Common myeloid progenitor, CD34-positive (primary cell): ENCODE data around the gene PGBD2.
"Not testable (repeated sequence)": the region's sequence is repeated elsewhere in the genome, so short reads cannot be mapped to it uniquely, and the experiment has no call there.

Source experiments
- CTCF ChIA-PET: fragments of 350-600 bp; sonication (Branson Sonifier 250); formaldehyde crosslinking; loops from one replicate; lab custom pipeline; 2021; ENCODE audit warnings: antibody characterized with exemption; lab: Charles Lee
- POLR2A ChIA-PET: fragments of 350-600 bp; sonication (Branson Sonifier 250); formaldehyde crosslinking; loops from one replicate; lab custom pipeline; 2021; ENCODE audit warnings: antibody characterized with exemption; lab: Charles Lee
- DNase-seq, 3 donors: peaks; one replicate each; pipeline versions ENCODE4 v3.0.0 to v3.0.0-alpha.2; 2013
- H3K27ac ChIP-seq, 2 experiments: 1 replicate in 1 of 2; 2 replicates in 1 of 2; pipeline ENCODE4 v1.7.0; 2013; ENCODE audit warnings: inconsistent platforms in 2 of 2, low read length in 2 of 2, mild to moderate bottlenecking in 2 of 2, low read depth in 1 of 2, moderate library complexity in 1 of 2; ENCODE audit not compliant: severe bottlenecking in 2 of 2, insufficient read depth in 1 of 2, poor library complexity in 1 of 2
- H3K27me3 ChIP-seq, 5 experiments: replicated peaks in 2 of 5; 1 replicate in 3 of 5; 2 replicates in 2 of 5; pipeline versions ENCODE4 v1.6.1 to v1.7.0; 2013; ENCODE audit warnings: low read length in 4 of 5, mild to moderate bottlenecking in 2 of 5, moderate library complexity in 2 of 5, inconsistent platforms in 1 of 5; ENCODE audit not compliant: insufficient read depth in 5 of 5, control insufficient read depth in 4 of 5
- H3K36me3 ChIP-seq, 4 experiments: 1 replicate in 2 of 4; 2 replicates in 2 of 4; pipeline versions ENCODE4 v1.6.1 to v1.7.0; 2013; ENCODE audit warnings: low read length in 3 of 4, control low read depth in 1 of 4, mild to moderate bottlenecking in 1 of 4; ENCODE audit not compliant: control insufficient read depth in 4 of 4, insufficient read depth in 4 of 4
- H3K4me1 ChIP-seq, 4 experiments: 1 replicate in 3 of 4; 2 replicates in 1 of 4; pipeline versions ENCODE4 v1.6.1 to v1.7.1; 2013; ENCODE audit warnings: low read length in 3 of 4, mild to moderate bottlenecking in 3 of 4, control low read depth in 1 of 4, inconsistent platforms in 1 of 4, moderate library complexity in 1 of 4; ENCODE audit not compliant: control insufficient read depth in 4 of 4, insufficient read depth in 4 of 4; ENCODE audit errors: control extremely low read depth in 1 of 4
- H3K4me3 ChIP-seq, 7 experiments: 1 replicate in 4 of 7; 2 replicates in 3 of 7; pipeline versions ENCODE4 v1.5.1 to v1.7.0; 2013; ENCODE audit warnings: mild to moderate bottlenecking in 7 of 7, low read length in 6 of 7, moderate library complexity in 6 of 7, inconsistent platforms in 2 of 7, low read depth in 2 of 7, control low read depth in 1 of 7; ENCODE audit not compliant: insufficient read depth in 4 of 7, control insufficient read depth in 1 of 7; ENCODE audit errors: extremely low read depth in 1 of 7
- H3K9me3 ChIP-seq, 5 experiments: 1 replicate in 4 of 5; 2 replicates in 1 of 5; pipeline versions ENCODE4 v1.6.1 to v1.7.1; 2013; ENCODE audit warnings: low read length in 4 of 5, mild to moderate bottlenecking in 2 of 5, inconsistent platforms in 1 of 5, low read depth in 1 of 5, moderate library complexity in 1 of 5; ENCODE audit not compliant: control insufficient read depth in 4 of 5, insufficient read depth in 2 of 5; ENCODE audit errors: control extremely low read depth in 1 of 5
- WGBS: methylation state at CpG from one replicate; pipeline ENCODE4 v1.1.5; 2013; ENCODE audit not compliant: insufficient coverage; 5-methylcytosine and 5-hydroxymethylcytosine counted together

Gene PGBD2

DNA sequence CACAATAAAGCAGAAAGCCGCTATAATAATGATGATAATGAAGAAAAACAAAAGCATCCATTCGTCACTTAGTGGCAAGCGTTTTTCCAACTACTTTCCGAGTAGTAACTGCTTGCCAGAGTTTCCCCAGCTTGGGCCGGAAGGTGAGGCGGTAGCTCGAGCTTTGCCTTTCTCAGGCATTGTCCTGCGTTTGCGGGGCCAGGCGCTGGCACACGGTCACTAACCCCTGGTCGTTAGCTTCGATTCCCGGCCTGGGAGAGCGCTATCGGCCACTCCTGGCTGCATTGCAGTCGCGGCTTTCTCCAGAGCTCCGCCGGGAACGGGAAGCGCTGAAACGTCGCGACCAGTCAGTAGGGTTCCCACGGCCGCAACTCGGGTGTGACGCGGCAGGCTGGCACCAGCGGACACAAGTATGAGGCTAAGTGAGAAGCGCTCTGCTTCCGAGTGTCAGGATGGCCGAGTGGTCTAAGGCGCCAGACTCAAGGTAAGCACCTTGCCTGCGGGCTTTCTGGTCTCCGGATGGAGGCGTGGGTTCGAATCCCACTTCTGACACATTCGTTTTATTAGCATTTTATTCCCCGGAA lies 32.5 kb upstream of the PGBD2 start:
- 0% methylated on average over 35 of the region's 41 CpGs for WGBS
- Histone ChIP-seq H3K4me1 (peaks cover 2 to 16% (median 7%) of the 10 kb centered on the region in 4 experiments), H3K9me3 (no peaks in the 10 kb centered on the region), H3K27ac (peak overlapping the region; percentile 79 to 94), H3K27me3 (no peaks in the 10 kb centered on the region), H3K36me3 (no peaks in the 10 kb centered on the region), H3K4me3 (peak overlapping the region; percentile 76 to 92 (median 86))
- CTCF ChIA-PET, result interaction anchor here (0.5 to 3.5 kb wide), 12 partner anchors 10 to 49 kb away, joined by 3 to 18 read pairs (median 4); partner anchors contain the start of genes ZNF672 and ZNF692
- POLR2A ChIA-PET, result interaction anchor here (1.0 to 2.0 kb wide), 5 partner anchors 11 to 35 kb away, joined by 3 to 10 read pairs (median 4); partner anchors contain the start of genes PGBD2 and ZNF692
- DNase-seq, result peak; percentile 94 to 98 (median 97)

DNA sequence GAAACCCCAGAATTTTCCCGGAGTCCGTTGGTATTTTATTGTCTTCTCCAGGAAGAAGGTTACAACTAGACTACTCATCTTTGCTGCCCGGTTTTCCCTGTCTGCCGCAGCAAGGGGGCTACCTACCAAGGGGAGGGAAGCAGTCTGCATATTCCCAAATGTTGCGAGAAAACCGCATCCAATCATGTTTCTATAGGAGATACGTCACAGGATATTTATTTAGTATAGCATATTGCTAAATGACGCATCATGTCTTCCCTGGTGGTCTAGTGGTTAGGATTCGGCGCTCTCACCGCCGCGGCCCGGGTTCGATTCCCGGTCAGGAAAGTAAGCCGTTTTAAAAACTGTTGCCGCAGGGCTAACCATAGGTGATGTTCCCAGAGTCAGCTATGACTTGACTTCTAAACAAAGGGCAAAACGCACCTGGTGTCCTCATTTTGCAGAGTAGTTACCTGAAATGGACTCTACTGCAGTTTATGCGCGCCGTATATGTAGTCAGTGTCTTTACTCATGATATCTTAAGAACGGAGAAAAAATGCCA lies 32.0 kb upstream of the PGBD2 start:
- no peaks in the 10 kb centered on the region for H3K27me3 ChIP-seq
- no peaks in the 10 kb centered on the region for H3K9me3 ChIP-seq
- peak overlapping the region; percentile 27 to 92 (median 86) for H3K4me3 ChIP-seq
- POLR2A ChIA-PET, result interaction anchor here (1.0 to 1.8 kb wide), 4 partner anchors 14 to 35 kb away, joined by 3 to 10 read pairs (median 4); partner anchors contain the start of genes PGBD2 and ZNF692
- peaks cover 2 to 16% (median 7%) of the 10 kb centered on the region in 4 experiments for H3K4me1 ChIP-seq
- H3K27ac ChIP-seq, result peak overlapping the region; percentile 79 to 94
- DNase-seq, result peak; percentile 90 to 94 (median 94)
- CTCF ChIA-PET, result interaction anchor here (0.8 to 3.5 kb wide), 9 partner anchors 10 to 50 kb away, joined by 3 to 18 read pairs (median 4); partner anchors contain the start of genes ZNF672 and ZNF692
- H3K36me3 ChIP-seq, result no peaks in the 10 kb centered on the region
- 14% methylated on average over 20 of the region's 23 CpGs for WGBS

DNA sequence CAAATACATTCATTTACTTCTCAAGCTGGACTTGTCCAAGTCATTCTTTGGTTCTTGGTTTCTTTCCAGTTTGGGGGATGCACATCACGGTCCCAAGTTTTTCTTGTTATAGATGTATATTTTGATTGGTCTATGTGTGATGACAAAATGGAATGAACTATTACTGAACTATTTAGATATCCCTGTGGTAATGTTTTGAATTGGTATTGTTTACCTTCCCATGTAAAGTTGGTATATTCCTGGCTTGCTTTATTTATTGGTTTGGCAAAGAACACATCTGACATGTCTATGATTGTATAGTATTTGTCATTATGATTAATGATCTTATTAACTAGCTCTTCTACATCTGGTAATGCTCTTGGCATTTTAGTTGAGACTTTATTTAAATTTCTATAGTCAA lies 24.8 kb upstream of the PGBD2 start:
- no peaks in the 10 kb centered on the region for H3K36me3 ChIP-seq
- POLR2A ChIA-PET, result no interaction called here

DNA sequence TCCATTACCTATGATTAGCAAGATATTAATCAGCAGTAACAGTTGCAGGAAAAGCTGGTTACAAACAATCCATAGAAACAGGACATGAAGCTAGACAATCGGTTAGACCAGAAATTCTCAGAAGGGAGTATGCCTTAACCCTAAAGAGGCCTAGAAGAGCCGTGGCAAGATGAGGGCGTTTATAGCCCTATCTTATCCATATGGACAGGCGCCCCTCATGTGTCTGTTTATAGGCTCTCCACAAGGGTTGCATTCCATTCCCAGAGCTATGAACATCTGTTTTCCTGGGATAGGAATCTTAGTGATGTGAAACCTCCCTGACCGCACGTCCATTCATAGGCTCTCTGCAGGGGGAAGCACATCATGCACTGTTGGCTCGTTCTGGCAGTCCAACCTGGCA lies 23.6 kb upstream of the PGBD2 start:
- H3K4me1 ChIP-seq, result peaks cover 0 to 14% (median 2%) of the 10 kb centered on the region in 4 experiments
- H3K4me3 ChIP-seq, H3K27ac ChIP-seq, H3K9me3 ChIP-seq, POLR2A ChIA-PET, DNase-seq, H3K36me3 ChIP-seq, H3K27me3 ChIP-seq: not testable (repeated sequence)
- 100% methylated on average over 1 of the region's 7 CpGs for WGBS
- CTCF ChIA-PET, result interaction anchor here (0.9 to 1.5 kb wide), 4 partner anchors 10 to 44 kb away, joined by 3 to 5 read pairs (median 3); no protein-coding TSS in a partner anchor

More for the DNA sequence above, 24.8 kb upstream of the PGBD2 start:
- Histone ChIP-seq H3K4me1 (peaks cover 0 to 6% (median 0%) of the 10 kb centered on the region in 4 experiments), H3K4me3 (no peak overlapping the region), H3K27me3 (no peaks in the 10 kb centered on the region), H3K27ac (no peak overlapping the region), H3K9me3 (no peaks in the 10 kb centered on the region)
- no peak for DNase-seq
- CTCF ChIA-PET, result interaction anchor here (1.0 to 1.5 kb wide), 3 partner anchors 10 to 40 kb away, joined by 3 to 5 read pairs (median 3); no protein-coding TSS in a partner anchor
- no CpG with 5 or more reads among the region's 1 CpG for WGBS

DNA sequence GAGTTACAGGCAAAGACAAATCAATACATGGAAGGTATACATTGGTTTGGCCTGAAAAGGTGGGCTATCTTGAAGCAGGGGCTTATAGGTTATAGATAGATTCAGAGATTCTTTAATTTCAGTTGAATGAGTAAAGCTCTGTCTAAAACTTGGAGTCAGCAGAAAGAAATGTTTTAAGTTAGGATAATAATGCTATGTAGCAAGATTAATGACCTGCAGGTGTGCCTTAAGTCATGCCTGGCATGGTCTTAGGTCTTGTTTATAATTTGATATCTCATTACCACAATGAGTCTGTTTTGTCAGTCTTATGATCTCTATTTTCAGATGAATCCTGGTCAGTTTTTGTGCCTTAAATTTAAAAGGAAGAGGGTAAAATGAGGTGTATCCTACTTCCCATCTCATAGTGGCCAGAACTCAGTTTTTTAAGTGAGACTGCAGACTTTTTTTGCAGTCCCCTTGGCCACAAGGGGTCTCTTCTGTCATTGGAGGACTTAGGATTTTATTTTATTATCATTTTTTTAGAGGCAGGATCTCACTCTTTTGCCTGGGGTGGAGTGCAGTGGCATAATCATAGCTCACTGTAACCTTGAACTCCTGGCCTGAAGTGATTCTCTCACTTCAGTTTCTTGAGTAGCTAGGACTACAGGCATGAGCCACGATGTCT lies 21.3 kb upstream of the PGBD2 start:
- no peak overlapping the region for H3K27ac ChIP-seq
- DNase-seq, result peak; percentile 31 to 58 (median 51)
- H3K4me3 ChIP-seq, result no peak overlapping the region
- no peaks in the 10 kb centered on the region for H3K27me3 ChIP-seq
- peaks cover 0 to 25% (median 11%) of the 10 kb centered on the region in 4 experiments for H3K4me1 ChIP-seq
- no peaks in the 10 kb centered on the region for H3K36me3 ChIP-seq
- WGBS, result no CpG with 5 or more reads among the region's 1 CpG
- no peaks in the 10 kb centered on the region for H3K9me3 ChIP-seq
- POLR2A ChIA-PET, result interaction anchor here (0.5 to 0.6 kb wide), 2 partner anchors 41 to 59 kb away, joined by 4 read pairs; no protein-coding TSS in a partner anchor
- CTCF ChIA-PET, result interaction anchor here (0.7 to 3.6 kb wide), 12 partner anchors 11 to 42 kb away, joined by 3 to 24 read pairs (median 5); partner anchors contain the start of genes PGBD2 and ZNF692

DNA sequence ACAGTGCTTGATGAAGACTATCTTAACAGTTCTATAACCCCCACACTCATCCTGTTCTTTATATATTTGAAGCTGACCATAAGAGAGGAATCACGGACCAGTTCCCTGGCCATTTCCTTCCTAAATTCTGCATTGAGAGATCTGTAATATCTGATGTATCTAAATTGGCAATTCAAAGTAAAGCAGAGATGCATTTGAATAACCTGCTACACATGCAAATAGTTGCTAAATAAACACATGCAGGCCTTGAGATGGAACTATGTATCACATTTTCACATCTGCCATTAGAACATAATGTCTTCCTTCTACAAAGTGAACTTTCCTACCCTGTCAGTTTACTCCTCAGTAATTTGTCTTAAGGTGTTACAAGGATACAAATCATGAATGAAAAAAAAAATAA lies 20.4 kb upstream of the PGBD2 start:
- Histone ChIP-seq H3K9me3 (no peaks in the 10 kb centered on the region), H3K27ac (no peak overlapping the region), H3K4me1 (peaks cover 0 to 32% (median 15%) of the 10 kb centered on the region in 4 experiments), H3K27me3 (no peaks in the 10 kb centered on the region), H3K36me3 (no peaks in the 10 kb centered on the region), H3K4me3 (no peak overlapping the region)
- ChIA-PET POLR2A (interaction anchor here (0.5 kb wide), 1 partner anchor 42 kb away, joined by 4 read pairs; no protein-coding TSS in a partner anchor), CTCF (interaction anchor here (0.7 to 3.6 kb wide), 11 partner anchors 11 to 44 kb away, joined by 3 to 24 read pairs (median 6); partner anchors contain the start of genes PGBD2 and ZNF692)
- no CpG with 5 or more reads among the region's 1 CpG for WGBS
- DNase-seq, result no peak
